ENCODE results near the gene CCDC9B.

Gene CCDC9B

DNA sequence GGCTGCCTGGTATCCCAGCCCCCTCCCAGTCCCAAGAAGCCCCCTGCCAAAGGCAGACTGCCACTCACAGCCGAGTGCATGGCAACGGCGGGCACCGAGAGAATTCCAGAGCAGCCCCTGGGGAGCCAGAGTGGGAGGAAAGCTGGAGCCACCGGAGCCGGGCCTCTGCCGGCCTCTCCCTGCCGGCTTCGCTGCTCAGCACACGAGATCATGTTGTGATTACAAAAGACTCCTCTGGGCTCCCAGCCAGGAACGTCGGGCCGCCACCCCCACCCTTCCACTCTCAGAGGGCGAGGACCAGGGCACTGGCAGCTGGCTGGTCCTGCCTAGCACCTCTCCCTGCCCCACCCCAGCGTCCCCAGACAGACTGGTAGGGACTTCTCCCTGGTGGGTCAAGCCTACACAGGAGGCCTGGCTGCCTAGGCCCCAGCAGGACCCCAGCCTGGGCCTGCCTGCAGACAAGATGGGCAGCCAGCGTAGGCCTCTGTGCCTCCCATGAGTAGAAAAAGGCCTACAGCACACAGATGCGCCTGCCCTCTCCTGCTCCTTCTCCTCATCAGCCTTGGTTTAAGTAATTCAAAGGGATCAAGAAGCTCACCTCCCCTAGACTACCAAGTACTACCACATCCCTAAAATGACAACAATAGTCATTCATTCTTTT lies at the start of gene CCDC9B:
CCDC9B (minus strand) TSS at position 200 of the 661 bp plus-strand sequence; CDS start at position 80, 120 bp downstream.
- DNase-seq (ENCODE audit: low spot score) = peak; percentile 64

DNA sequence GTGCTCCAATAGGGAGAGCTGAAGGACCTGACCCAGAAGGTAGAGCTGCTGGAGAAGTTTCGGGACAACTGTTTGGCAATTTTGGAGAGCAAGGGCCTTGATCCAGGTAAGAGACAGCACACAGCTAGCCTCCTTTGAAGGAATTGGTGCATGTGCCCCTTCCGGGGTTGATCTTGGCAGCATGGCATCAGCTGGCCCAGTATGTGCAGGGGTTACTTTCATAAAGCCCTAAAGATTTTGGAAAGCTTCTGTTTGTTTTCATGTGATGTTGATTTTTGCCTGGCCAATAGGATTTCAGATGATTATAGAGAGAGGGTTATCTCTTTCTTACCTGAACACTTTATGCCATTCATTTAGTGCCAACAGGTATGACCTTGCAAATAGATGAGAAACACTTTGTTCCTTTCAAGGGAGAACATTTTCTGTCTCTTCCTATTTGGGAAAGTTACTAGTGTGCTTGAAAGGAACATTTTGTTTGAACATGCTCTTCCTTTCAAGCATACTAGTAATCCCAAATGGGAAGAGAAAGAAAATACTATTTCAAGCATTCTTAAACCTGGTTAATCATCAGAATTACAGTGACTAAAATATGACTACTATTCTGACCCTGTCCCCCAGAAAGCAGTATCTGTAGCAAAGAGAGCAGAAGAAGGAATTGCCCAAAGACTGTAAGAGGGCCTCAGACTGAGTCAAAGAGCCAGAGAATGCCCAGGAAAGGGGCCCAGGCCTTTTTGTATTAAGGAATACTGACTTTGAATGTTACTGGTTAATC lies 49.3 kb upstream of the CCDC9B start:
- no peak for DNase-seq (ENCODE audit: low spot score)

DNA sequence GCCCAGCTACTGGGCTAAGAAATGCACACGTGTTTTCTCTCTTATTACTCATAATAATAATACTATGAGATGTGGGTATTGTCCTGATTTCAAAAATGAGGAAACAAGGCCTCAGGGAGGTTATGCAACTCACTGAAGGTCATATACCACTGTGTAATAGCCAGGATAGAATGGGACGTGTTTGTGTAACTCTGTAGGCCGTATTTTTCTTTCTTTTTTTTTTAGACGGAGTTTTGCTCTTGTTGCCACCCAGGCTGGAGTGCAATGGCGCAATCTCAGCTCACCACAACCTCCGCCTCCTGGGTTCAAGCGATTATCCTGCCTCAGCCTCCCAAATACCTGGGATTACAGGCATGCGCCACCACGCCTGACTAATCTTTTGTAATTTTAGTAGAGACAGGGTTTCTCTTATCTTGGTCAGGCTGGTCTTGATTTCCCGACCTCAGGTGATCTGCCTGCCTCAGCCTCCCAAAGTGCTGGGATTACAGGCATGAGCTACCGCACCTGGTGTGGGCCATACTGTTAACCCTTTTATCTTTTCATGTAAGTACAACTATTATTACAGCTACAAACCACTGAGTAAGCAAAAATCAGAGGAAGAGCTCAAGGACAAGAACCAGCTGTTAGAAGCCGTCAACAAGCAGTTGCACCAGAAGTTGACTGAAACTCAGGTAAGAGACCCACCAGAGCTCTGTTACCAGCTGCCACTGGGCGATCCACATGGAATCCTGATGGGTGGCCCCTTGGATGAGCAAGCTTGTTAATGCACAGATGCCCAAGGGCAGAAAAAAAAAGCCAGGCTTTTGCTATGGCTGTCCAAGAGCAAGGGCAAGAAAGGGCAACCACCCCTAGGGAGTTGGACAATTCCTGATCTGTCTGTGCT lies 48.4 kb upstream of the CCDC9B start:
- DNase-seq (ENCODE audit: low spot score) = no peak

DNA sequence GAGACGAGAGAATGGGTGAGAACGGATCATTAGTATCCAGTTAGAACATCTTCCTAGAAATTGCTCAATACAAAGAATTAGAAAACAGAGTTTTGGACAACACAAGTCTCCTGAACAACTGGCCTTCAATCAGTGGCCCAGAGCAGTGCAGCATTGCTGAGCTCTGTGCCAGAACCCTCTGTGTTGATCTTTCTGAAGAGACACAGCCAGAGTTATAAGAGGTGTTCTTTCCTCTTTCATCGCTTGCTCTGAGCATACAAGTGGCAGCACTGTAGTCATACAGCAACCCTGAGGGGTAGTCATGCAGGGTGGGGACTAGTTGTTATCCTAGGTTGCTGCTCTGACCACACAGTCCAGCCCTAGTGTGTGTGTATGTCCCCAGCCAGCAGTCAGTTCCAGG lies 45.7 kb upstream of the CCDC9B start:
- DNase-seq (ENCODE audit: low spot score) = no peak

DNA sequence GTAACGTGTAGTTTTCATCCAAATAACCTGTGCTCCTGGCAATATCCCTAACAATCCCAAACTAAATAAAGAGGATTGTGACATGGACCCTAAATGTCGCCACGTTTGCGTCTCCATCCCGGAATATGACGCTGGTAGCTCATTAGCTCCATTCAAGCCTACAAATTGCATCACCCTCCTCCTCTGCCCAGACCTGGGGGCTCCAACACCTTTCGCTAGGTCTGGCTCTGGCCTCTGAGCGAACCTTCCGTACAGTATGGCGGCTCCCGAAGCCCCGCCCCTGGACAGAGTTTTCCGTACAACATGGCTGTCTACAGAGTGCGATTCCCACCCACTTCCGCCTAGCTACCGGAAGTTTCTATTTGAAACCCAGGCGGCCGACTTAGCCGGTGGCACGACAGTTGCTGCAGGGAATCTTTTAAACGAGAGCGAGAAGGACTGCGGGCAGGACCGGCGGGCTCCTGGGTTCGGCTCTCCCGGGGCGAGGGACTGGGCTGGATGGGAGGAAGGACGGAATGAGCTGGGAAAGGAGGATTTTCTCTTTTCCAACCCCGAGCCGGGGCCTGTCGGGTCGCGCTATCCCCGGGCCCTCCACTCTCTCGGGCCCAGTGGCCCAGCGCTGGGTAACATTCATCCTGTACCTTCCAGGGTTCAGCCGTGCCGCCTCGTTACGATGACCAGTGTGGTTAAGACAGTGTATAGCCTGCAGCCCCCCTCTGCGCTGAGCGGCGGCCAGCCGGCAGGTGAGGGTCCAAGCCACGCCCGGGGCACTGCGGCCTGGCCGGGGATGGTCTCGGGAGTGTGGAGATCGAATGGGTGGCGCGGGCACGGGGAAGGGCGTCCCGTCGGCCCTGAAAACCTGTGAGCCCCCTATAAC lies 42.1 kb upstream of the CCDC9B start, which contains the start of gene KNSTRN:
KNSTRN (plus strand) TSS at position 142 of the 877 bp plus-strand sequence; CDS start at position 257, 115 bp downstream.
- peak; percentile 96 for DNase-seq (ENCODE audit: low spot score)

DNA sequence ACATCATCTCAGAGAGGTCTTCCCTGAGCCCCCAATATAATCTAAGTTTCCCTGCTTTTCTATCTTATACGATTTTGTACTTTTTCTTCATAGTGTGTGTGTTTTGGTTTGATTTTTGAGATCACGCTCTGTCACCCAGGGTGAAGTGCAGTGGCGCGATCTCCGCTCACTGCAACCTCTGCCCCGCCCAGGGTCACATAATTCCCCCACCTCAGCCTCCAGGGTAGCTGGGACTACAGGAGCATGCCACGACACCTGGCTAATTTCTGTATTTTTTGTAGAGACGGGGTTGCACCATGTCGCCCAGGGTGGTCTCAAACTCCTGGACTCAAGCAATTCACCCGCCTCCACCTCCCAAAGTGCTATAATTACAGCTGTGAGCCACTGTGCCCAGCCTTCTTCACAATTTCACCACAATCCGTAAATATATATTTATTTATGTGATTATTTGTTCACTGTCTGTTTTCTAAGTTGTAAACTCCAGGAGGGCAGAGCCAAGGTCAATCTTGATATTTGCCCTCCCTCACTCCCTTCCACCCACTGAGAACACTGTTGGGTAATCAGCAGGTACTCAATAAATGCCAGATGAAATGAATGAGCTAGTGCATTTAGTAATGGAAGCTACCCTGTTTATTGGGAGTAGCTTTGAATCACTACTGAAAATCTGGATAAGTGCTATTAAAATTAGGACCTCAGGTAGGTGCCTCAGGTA lies 41.2 kb upstream of the CCDC9B start:
- no peak for DNase-seq (ENCODE audit: low spot score)

DNA sequence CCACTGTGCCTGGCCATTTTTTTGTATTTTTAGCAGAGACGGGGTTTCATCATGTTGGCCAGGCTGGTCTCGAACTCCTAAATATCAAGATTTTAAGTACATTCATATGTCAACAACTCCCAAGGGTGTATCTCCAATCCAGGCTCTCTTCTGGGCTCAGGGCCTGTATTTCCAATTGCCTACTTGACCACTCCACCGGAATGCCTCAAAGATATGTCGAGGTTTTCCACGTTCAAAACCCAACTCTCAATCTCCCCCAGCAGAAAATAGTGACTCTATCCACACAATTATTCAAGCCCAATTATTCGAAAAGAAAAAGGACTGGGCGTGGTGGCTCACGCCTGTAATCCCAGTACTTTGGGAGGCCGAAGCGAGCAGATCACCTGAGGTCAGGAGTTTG lies 39.9 kb upstream of the CCDC9B start:
- DNase-seq (ENCODE audit: low spot score) = no peak

DNA sequence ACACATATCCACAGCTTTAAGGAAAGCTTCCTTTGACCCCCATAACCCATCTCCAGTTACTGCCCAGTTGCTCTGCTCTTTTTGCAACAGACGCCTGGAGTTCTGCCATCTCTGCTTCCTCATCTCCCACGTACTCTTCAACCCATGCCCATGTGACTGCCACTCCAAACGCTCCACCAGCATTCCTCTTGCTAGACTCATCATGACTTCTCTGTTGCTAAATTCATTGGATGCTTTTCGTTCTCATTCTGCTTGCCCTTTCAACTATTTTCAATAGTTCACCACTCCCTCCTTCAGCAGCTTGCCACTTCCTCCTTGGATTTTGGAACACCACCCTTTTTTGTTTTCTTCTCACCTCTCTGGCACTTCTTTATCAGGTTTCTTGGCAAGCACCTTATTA lies 39.1 kb upstream of the CCDC9B start:
- no peak for DNase-seq (ENCODE audit: low spot score)

DNA sequence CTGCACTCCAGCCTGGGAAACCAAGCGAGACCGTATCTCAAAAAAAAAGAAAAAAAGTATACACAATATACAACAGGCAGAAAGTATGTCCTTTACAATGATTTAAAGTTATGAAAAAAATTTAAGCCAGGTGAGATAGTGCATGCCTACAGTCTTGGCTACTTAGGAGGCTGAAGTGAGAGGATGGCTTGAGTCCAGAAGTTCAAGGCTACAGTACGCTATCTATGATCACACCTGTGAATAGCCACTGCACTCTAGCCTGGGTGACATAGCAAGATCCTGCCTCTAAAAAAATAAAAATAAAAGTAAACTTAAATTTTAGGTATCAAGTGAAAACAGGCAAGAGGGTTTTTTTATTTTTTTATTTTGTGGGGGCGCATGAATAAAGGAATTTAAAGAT lies 38.6 kb upstream of the CCDC9B start:
- no peak for DNase-seq (ENCODE audit: low spot score)

DNA sequence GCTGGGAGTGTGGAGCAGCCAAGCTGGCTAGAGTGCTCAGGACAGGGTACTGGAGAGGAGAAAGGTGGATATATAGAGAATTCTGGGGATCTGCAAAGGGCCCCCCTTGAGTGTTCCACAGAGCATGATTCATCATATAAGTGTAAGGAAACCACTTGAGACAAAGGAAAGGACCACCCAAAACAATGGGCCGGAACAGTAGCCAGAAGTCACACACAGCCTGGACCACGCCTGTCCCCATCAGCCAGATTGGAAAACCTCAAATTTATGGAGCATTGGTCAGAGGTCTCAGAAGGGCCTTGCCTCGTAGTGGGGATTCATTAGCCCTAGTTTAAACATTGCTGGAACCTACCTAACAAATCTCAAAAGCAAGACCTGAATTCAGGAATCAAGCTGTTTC lies 36.9 kb upstream of the CCDC9B start:
- DNase-seq (ENCODE audit: low spot score) = no peak

DNA sequence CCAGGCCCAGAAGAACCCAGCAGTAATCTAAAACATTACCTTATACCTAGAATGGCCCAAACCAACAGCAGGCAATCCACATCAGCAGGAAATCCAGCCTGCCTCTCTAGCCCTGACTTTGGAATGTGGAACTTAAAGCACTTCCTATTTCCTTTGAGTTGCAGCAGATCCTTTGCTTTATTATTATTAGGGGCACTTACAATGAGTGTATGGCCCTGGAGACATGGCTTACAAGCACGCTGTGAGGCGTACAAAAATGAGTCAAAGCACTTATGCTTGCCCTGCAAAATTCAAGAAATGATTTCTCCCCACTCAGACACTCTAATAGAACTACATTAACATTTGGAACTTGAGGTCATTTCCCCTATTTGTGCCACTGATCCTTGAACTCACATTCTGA lies 32.2 kb upstream of the CCDC9B start:
- DNase-seq (ENCODE audit: low spot score) = no peak

DNA sequence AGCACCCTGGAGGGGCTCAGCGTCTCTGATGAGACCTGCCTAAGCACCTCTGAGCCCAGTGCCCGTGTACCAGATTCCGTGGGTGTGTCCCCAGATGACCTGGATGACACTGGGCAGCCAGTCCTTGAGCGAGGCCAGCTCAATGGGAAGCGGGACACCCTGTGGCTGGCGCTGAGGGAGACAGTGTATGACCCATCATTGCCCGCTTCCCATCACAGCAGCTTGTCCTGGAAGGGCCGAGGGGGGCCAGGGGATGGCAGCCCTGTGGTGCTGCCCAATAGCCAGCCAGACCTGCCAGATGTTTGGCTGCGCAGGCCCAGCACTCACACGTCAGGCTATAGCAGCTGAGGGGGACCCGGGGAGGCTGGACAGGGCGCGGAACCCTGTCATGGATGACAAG lies 29.2 kb upstream of the CCDC9B start:
- no peak for DNase-seq (ENCODE audit: low spot score)

DNA sequence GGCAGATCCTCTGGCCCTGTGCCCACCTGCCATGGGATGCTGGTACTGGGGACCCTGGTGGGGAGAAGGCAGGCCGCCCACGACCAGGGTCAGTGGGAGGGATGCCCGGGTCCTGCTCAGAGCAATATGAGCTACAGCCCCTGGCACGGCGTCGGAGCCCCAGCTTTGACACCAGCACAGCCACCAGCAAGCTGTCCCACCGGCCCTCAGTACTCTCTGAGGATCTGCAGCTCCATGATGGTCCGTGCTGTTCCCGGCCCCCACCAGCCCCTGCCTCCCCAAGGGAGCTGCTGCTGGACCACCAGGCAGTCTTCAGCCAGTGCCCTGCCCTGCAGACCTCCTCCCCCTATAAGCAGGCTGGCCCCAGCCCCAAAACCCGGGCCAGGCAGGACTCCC lies 28.7 kb upstream of the CCDC9B start:
- no peak for DNase-seq (ENCODE audit: low spot score)

DNA sequence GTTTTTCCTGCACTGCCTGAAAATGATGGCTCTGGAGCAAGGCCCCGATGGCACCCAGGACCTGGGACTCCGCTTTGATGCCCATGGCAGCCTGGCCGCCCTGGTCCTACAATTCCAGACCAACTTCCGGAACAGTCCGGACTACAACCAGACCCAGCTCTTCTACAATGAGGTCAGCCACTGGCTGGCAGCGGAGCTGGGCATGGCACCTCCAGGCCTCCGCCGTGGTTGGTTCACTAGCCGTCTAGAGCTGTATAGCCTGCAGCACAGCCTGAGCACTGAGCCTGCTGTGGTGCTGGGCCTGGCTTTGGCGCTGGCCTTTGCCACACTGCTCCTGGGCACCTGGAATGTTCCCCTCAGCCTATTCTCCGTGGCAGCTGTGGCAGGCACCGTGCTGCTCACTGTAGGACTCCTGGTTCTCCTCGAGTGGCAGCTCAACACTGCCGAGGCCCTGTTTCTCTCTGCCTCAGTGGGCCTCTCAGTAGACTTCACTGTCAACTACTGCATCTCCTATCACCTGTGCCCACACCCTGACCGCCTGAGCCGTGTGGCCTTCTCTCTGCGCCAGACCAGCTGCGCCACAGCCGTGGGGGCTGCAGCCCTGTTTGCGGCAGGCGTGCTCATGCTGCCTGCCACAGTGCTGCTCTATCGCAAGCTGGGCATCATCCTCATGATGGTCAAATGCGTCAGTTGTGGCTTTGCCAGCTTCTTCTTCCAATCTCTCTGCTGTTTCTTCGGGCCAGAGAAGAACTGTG lies 28.2 kb upstream of the CCDC9B start:
- DNase-seq (ENCODE audit: low spot score) = no peak

DNA sequence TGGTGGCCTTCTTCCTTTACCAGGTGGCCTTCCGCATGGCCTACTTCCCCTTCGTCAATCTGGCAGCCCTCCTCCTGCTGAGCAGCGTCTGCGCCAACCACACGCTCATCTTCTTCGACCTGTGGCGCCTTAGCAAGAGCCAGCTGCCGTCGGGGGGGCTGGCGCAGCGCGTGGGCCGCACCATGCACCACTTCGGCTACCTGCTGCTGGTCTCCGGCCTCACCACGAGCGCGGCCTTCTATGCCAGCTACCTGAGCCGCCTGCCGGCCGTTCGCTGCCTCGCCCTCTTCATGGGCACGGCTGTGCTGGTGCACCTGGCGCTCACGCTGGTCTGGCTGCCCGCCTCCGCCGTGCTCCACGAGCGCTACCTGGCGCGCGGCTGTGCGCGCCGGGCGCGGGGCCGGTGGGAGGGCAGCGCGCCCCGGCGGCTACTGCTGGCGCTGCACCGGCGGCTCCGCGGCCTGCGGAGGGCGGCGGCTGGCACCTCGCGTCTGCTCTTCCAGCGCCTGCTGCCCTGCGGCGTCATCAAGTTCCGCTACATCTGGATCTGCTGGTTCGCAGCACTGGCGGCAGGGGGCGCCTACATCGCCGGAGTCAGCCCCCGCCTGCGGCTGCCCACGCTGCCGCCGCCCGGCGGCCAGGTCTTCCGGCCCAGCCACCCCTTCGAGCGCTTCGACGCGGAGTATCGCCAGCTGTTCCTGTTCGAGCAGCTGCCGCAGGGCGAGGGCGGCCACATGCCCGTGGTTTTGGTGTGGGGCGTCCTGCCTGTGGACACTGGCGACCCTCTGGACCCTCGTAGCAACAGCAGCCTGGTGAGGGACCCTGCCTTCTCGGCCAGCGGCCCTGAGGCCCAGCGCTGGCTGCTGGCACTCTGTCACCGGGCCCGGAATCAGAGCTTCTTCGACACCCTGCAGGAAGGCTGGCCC lies 27.2 kb upstream of the CCDC9B start:
- DNase-seq (ENCODE audit: low spot score) = peak; percentile 98

DNA sequence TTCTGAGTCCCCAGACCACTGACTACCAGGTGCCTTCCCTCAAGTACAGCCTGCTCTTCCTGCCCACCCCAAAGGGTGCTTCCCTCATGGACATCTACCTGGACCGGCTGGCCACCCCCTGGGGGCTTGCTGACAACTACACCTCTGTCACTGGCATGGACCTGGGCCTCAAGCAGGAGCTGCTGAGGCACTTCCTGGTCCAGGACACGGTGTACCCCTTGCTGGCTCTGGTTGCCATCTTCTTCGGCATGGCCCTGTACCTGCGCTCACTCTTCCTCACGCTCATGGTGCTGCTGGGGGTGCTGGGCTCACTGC lies 26.6 kb upstream of the CCDC9B start:
- DNase-seq (ENCODE audit: low spot score) = no peak

DNA sequence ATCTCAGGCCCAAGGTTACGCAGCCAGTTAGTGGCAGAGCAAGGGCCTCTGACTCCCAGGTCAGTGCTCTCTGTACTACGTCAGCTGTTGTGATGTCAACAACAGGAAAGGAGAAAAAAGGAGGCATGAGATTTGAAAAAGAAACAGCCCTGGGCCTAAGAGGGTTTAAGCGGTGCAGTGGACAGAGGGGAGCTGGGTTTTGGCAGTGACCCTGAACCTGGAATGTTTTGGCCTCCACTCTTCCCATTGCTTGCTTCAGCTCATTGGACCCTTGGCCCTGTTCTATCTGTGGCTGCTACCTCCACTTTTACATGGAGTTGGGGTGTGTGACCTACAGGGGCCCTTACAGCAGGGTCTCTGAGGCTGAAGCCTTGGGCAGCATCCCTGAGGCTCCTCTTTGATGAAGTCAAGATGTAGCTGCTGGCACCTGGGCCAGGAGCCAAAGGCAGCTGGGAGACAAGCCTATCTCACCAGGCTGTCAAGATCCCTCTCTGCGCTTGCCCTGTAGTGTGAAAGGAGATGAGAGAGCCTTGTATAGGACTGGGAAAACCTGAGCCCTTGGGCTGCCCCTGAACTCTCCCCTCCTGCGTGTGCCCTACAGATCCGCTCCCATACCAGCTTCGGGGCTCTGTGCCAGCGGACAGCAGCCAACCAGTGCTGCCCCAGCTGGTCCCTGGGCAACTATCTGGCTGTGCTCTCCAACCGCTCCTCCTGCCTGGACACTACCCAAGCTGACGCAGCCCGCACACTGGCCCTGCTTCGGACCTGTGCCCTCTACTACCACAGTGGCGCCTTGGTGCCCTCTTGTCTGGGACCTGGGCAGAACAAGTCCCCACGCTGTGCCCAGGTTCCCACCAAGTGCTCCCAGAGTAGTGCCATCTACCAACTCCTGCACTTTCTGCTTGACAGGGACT lies 26.0 kb upstream of the CCDC9B start:
- no peak for DNase-seq (ENCODE audit: low spot score)
